Liver (tissue), 9 donors: Measurements from ENCODE around the gene KLHL12. TPM values are rescaled to one million over a fixed set of nuclear protein-coding genes. Genes with fewer than 3 reads are reported as not detected.

Experiments used
- DNase-seq: peaks from one replicate; pipeline ENCODE4 v3.0.0-alpha.2; 2017; ENCODE audit warnings: low spot score
- H3K27ac ChIP-seq, 2 donors: one replicate each; pipeline ENCODE4 v1.7.0; 2013; ENCODE audit warnings: inconsistent platforms in 2 of 2, low read length in 2 of 2, control low read depth in 1 of 2, low read depth in 1 of 2, mild to moderate bottlenecking in 1 of 2
- H3K27me3 ChIP-seq, 4 donors: one replicate each; pipeline versions ENCODE4 v1.6.1 to v1.7.0; 2013; ENCODE audit warnings: low read length in 3 of 4, inconsistent platforms in 1 of 4, mild to moderate bottlenecking in 1 of 4, moderate library complexity in 1 of 4; ENCODE audit not compliant: control insufficient read depth in 4 of 4, insufficient read depth in 4 of 4
- H3K36me3 ChIP-seq, 4 donors: one replicate each; pipeline versions ENCODE4 v1.6.1 to v1.7.0; 2013; ENCODE audit warnings: low read length in 3 of 4, mild to moderate bottlenecking in 3 of 4, low read depth in 1 of 4, moderate library complexity in 1 of 4; ENCODE audit not compliant: control insufficient read depth in 4 of 4, insufficient read depth in 3 of 4
- H3K4me1 ChIP-seq, 4 donors: one replicate each; pipeline versions ENCODE4 v1.6.1 to v1.7.0; 2013; ENCODE audit warnings: low read length in 3 of 4, mild to moderate bottlenecking in 3 of 4, moderate library complexity in 1 of 4; ENCODE audit not compliant: control insufficient read depth in 4 of 4, insufficient read depth in 4 of 4
- H3K4me3 ChIP-seq, 3 donors: one replicate each; pipeline versions ENCODE4 v1.6.1 to v1.7.0; 2013; ENCODE audit warnings: low read length in 3 of 3, control low read depth in 1 of 3, low read depth in 1 of 3, mild to moderate bottlenecking in 1 of 3
- H3K9ac ChIP-seq, 2 donors: one replicate each; pipeline ENCODE4 v1.7.0; 2013; ENCODE audit warnings: low read length in 2 of 2, mild to moderate bottlenecking in 2 of 2, moderate library complexity in 2 of 2, control low read depth in 1 of 2, low read depth in 1 of 2
- H3K9me3 ChIP-seq, 4 donors: one replicate each; pipeline versions ENCODE4 v1.6.1 to v1.7.0; 2013; ENCODE audit warnings: low read length in 3 of 4; ENCODE audit not compliant: control insufficient read depth in 4 of 4
- ATF3 ChIP-seq: IDR thresholded peaks from 2 replicates; pipeline ENCODE4 v1.6.1; 2016; ENCODE audit warnings: antibody characterized with exemption
- EGR1 ChIP-seq, 2 donors: IDR thresholded peaks; 2 replicates each; pipeline ENCODE4 v1.6.1; 2016 to 2018; ENCODE audit warnings: antibody characterized with exemption in 2 of 2, low read depth in 2 of 2
- FOXA2 ChIP-seq: IDR thresholded peaks from 2 replicates; pipeline ENCODE4 v1.6.1; 2016; ENCODE audit warnings: antibody characterized with exemption
- GABPA ChIP-seq, 2 donors: IDR thresholded peaks in 1 of 2; conservative IDR thresholded peaks in 1 of 2; 2 replicates each; pipeline ENCODE4 v1.6.1; 2016; ENCODE audit warnings: antibody characterized with exemption in 2 of 2, mild to moderate bottlenecking in 1 of 2, moderate library complexity in 1 of 2
- NR2F2 ChIP-seq: IDR thresholded peaks from 2 replicates; pipeline ENCODE4 v1.6.1; 2016; ENCODE audit warnings: antibody characterized with exemption
- RAD21 ChIP-seq, 2 donors: IDR thresholded peaks; 2 replicates each; pipeline ENCODE4 v1.6.1; 2016; ENCODE audit warnings: antibody characterized with exemption in 2 of 2, mild to moderate bottlenecking in 2 of 2
- SP1 ChIP-seq: IDR thresholded peaks from 2 replicates; pipeline ENCODE4 v1.6.1; 2018; ENCODE audit warnings: antibody characterized with exemption, mild to moderate bottlenecking
- WGBS: extraction: QIAGEN DNeasy Blood & Tissue Kit; methylation state at CpG from one replicate; pipeline ENCODE4 v1.1.7; 2013; 5-methylcytosine and 5-hydroxymethylcytosine counted together
- polyA plus RNA-seq, 2 donors: library from polyadenylated mRNA; stranded (reverse) in 1 of 2; unstranded in 1 of 2; fragments of 200-250 nt in 1 of 2; fragments of >200 nt in 1 of 2; fragmentation: Nextera tagmentation in 1 of 2; extraction: Ambion mirVana in 1 of 2; gene quantifications; one replicate each; pipeline versions ENCODE4 v1.2.1 to v1.2.3, GENCODE V29; 2013 to 2015
- total RNA-seq, 2 donors: library from RNA; depleted of rRNA; stranded (reverse); fragments of >200 nt; gene quantifications; one replicate each; pipeline ENCODE4 v1.2.3, GENCODE V29; 2014
- TF ChIP-seq, protein P1 (sequence below): fragments of 150-350 bp; IDR thresholded peaks from 2 replicates; pipeline ENCODE4 v1.5.1; 2017; ENCODE audit warnings: improper control_type of control experiment, low read depth, low read length; ENCODE audit not compliant: missing input control
- TF ChIP-seq, protein P2 (sequence below): IDR thresholded peaks from 2 replicates; pipeline ENCODE4 v1.6.1; 2016; ENCODE audit warnings: antibody characterized with exemption
- TF ChIP-seq, protein P3 (sequence below): IDR thresholded peaks from 2 replicates; pipeline ENCODE4 v1.6.1; 2016; ENCODE audit warnings: antibody characterized with exemption, mild to moderate bottlenecking
- donor health status: healthy.
- donor health status: healthy.
- donor health status: healthy.
- donor health status: healthy.
- donor health status: healthy.

Gene KLHL12
- total and polyA plus RNA-seq, 4 donors = 7.2 to 17.5 (median 10.4) TPM

- H3K27me3 ChIP-seq = no peaks in the 10 kb centered on the region
- H3K27ac ChIP-seq = no peak overlapping the region
- TF ChIP-seq FOXA2 (no peak), NR2F2 (no peak)
- no peak for DNase-seq
- no peak overlapping the region for H3K9ac ChIP-seq
- 95% methylated on average over 3 of the region's 3 CpGs for WGBS
- H3K4me3 ChIP-seq = no peak overlapping the region
- H3K4me1 ChIP-seq = peaks cover 3 to 23% (median 14%) of the 10 kb centered on the region in 4 donors
- peaks cover 2 to 23% (median 11%) of the 10 kb centered on the region in 4 donors for H3K36me3 ChIP-seq
- H3K9me3 ChIP-seq = no peaks in the 10 kb centered on the region
Observed at GRCh38 chr1:202965422-202965821, 38.4 kb upstream of the KLHL12 start.

- H3K4me1 ChIP-seq = peaks cover 3 to 23% (median 14%) of the 10 kb centered on the region in 4 donors
- DNase-seq = no peak
- peaks cover 2 to 23% (median 11%) of the 10 kb centered on the region in 4 donors for H3K36me3 ChIP-seq
- WGBS = 96% methylated on average over 6 of the region's 6 CpGs
- H3K4me3 ChIP-seq = no peak overlapping the region
- H3K9me3 ChIP-seq = no peaks in the 10 kb centered on the region
- H3K27ac ChIP-seq = no peak overlapping the region
- no peak overlapping the region for H3K9ac ChIP-seq
- no peaks in the 10 kb centered on the region for H3K27me3 ChIP-seq
- TF ChIP-seq RAD21 (IDR thresholded peaks at IDR 0.05) (no peak), SP1 (no peak), FOXA2 (no peak), GABPA (IDR thresholded peaks at IDR 0.05 in 1 of 2, conservative IDR thresholded peaks at IDR 0.05 in 1 of 2) (no peak), EGR1 (IDR thresholded peaks at IDR 0.05; ENCODE audit: low read depth in 2 of 2) (no peak), ATF3 (no peak), NR2F2 (no peak)
- TF ChIP-seq, protein P1, sequence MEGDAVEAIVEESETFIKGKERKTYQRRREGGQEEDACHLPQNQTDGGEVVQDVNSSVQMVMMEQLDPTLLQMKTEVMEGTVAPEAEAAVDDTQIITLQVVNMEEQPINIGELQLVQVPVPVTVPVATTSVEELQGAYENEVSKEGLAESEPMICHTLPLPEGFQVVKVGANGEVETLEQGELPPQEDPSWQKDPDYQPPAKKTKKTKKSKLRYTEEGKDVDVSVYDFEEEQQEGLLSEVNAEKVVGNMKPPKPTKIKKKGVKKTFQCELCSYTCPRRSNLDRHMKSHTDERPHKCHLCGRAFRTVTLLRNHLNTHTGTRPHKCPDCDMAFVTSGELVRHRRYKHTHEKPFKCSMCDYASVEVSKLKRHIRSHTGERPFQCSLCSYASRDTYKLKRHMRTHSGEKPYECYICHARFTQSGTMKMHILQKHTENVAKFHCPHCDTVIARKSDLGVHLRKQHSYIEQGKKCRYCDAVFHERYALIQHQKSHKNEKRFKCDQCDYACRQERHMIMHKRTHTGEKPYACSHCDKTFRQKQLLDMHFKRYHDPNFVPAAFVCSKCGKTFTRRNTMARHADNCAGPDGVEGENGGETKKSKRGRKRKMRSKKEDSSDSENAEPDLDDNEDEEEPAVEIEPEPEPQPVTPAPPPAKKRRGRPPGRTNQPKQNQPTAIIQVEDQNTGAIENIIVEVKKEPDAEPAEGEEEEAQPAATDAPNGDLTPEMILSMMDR = no peak
- TF ChIP-seq, protein P2, sequence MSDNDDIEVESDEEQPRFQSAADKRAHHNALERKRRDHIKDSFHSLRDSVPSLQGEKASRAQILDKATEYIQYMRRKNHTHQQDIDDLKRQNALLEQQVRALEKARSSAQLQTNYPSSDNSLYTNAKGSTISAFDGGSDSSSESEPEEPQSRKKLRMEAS = no peak
- TF ChIP-seq, protein P3, sequence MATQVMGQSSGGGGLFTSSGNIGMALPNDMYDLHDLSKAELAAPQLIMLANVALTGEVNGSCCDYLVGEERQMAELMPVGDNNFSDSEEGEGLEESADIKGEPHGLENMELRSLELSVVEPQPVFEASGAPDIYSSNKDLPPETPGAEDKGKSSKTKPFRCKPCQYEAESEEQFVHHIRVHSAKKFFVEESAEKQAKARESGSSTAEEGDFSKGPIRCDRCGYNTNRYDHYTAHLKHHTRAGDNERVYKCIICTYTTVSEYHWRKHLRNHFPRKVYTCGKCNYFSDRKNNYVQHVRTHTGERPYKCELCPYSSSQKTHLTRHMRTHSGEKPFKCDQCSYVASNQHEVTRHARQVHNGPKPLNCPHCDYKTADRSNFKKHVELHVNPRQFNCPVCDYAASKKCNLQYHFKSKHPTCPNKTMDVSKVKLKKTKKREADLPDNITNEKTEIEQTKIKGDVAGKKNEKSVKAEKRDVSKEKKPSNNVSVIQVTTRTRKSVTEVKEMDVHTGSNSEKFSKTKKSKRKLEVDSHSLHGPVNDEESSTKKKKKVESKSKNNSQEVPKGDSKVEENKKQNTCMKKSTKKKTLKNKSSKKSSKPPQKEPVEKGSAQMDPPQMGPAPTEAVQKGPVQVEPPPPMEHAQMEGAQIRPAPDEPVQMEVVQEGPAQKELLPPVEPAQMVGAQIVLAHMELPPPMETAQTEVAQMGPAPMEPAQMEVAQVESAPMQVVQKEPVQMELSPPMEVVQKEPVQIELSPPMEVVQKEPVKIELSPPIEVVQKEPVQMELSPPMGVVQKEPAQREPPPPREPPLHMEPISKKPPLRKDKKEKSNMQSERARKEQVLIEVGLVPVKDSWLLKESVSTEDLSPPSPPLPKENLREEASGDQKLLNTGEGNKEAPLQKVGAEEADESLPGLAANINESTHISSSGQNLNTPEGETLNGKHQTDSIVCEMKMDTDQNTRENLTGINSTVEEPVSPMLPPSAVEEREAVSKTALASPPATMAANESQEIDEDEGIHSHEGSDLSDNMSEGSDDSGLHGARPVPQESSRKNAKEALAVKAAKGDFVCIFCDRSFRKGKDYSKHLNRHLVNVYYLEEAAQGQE = no peak
Observed at GRCh38 chr1:202964791-202965410, 37.9 kb upstream of the KLHL12 start.
